BE2C (cell line): Measurements from ENCODE around the gene RPP14.
"Not testable (repeated sequence)": the region's sequence is repeated elsewhere in the genome, so short reads cannot be mapped to it uniquely, and the experiment has no call there.

Source experiments
- DNase-seq: peaks from one replicate; pipeline ENCODE4 v3.0.0-alpha.2; 2020
- H3K27me3 ChIP-seq: fragments of 250-450 bp; sonication (Bioruptor Pico); 2 replicates; pipeline ENCODE4 v1.5.1; 2020; ENCODE audit warnings: mild to moderate bottlenecking
- H3K36me3 ChIP-seq: fragments of 250-450 bp; sonication (Bioruptor Pico); 2 replicates; pipeline ENCODE4 v1.5.1; 2020; ENCODE audit warnings: mild to moderate bottlenecking
- H3K4me1 ChIP-seq: fragments of 250-450 bp; sonication (Bioruptor Pico); 2 replicates; pipeline ENCODE4 v1.5.1; 2020
- H3K4me3 ChIP-seq: 2 replicates; pipeline ENCODE4 v1.5.1; 2011; ENCODE audit warnings: low read depth, low read length
- H3K9me3 ChIP-seq: fragments of 250-450 bp; sonication (Bioruptor Pico); 2 replicates; pipeline ENCODE4 v1.5.1; 2020
- CTCF ChIP-seq: IDR thresholded peaks from 2 replicates; pipeline ENCODE4 v1.5.1; 2012; ENCODE audit warnings: mild to moderate bottlenecking, low read depth, low read length

Gene RPP14

GRCh38 chr3:58272891-58273290 lies 33.2 kb upstream of the RPP14 start:
- Histone ChIP-seq H3K4me3 (no peak overlapping the region), H3K36me3 (no peaks in the 10 kb centered on the region), H3K4me1 (no peaks in the 10 kb centered on the region), H3K27me3 (no peaks in the 10 kb centered on the region), H3K9me3 (no peaks in the 10 kb centered on the region)
- TF ChIP-seq CTCF, result no peak
- no peak for DNase-seq

DNA sequence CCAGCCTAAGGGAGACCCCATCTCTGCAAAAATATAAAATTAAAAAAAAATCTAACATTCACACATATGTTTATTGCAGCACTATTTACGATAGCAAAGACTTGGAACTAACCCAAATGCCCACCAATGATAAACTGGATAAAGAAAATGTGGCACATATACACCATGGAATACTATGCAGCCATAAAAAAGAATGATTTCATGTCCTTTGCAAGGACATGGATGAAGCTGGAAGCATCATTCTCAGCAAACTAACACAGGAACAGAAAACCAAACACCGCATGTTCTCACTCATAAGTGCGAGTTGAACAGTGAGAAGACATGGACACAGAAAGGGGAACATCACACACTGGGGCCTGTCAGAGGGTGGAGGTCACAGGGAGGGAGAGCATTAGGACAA lies 32.7 kb upstream of the RPP14 start:
- not testable (repeated sequence) for H3K27me3 ChIP-seq, DNase-seq, H3K4me1 ChIP-seq, H3K4me3 ChIP-seq, H3K36me3 ChIP-seq, H3K9me3 ChIP-seq

GRCh38 chr3:58274027-58274614 lies 31.9 kb upstream of the RPP14 start:
- Histone ChIP-seq H3K36me3 (no peaks in the 10 kb centered on the region), H3K9me3 (no peaks in the 10 kb centered on the region), H3K27me3 (no peaks in the 10 kb centered on the region), H3K4me1 (no peaks in the 10 kb centered on the region), H3K4me3 (no peak overlapping the region)
- no peak for TF ChIP-seq CTCF
- DNase-seq, result no peak

DNA sequence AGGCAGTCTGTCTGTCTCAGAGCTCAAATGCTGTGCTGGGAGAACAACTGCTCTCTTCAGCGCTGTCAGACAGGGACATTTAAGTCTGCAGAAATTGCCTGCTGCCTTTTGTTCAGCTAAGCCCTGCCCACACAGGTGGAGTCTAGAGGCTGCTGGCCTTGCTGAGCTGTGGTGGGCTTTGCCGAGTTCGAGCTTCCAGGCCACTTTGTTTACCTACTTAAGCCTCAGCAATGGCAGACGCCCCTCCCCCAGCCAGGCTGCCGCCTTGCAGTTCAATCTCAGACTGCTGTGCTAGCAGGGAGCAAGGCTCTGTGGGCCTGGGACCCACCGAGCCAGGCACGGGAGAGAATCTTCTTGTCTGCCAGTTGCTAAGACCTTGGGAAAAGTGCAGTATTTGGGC lies 25.0 kb upstream of the RPP14 start:
- no peak for TF ChIP-seq CTCF
- H3K36me3 ChIP-seq, result no peaks in the 10 kb centered on the region
- H3K4me3 ChIP-seq, result no peak overlapping the region
- H3K4me1 ChIP-seq, result no peaks in the 10 kb centered on the region
- no peaks in the 10 kb centered on the region for H3K9me3 ChIP-seq
- no peaks in the 10 kb centered on the region for H3K27me3 ChIP-seq
- DNase-seq, result no peak

GRCh38 chr3:58285334-58285733 lies 20.7 kb upstream of the RPP14 start:
- H3K36me3 ChIP-seq, result no peaks in the 10 kb centered on the region
- DNase-seq, result no peak
- no peak overlapping the region for H3K4me3 ChIP-seq
- no peaks in the 10 kb centered on the region for H3K4me1 ChIP-seq
- H3K9me3 ChIP-seq, result no peaks in the 10 kb centered on the region
- H3K27me3 ChIP-seq, result no peaks in the 10 kb centered on the region
- TF ChIP-seq CTCF, result no peak

DNA sequence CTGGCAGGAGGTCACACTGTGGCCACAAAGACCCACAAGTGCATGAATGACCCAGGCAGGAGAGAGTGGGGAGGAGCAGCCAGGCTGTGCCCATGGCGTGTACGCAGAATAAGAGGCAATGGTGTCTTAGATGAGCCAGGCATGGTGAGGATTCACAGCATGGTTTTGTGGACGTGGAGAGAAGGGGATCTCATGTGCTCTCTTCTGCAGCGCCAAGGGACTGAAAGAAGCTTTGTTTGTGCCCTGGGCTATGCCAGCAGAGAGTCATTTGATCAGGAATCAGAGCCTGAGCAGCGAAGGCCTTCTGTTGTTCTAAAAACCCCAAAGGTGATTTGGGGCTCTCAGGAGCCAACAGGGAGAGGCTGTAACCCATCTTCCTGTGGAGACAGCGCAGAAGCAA lies 18.7 kb upstream of the RPP14 start:
- H3K36me3 ChIP-seq, result no peaks in the 10 kb centered on the region
- no peak for TF ChIP-seq CTCF
- H3K9me3 ChIP-seq, result no peaks in the 10 kb centered on the region
- no peaks in the 10 kb centered on the region for H3K27me3 ChIP-seq
- H3K4me1 ChIP-seq, result no peaks in the 10 kb centered on the region
- no peak for DNase-seq
- no peak overlapping the region for H3K4me3 ChIP-seq
